ENCODE results near the gene NDUFS3. TPM values are rescaled to one million over a fixed set of nuclear protein-coding genes. Genes with fewer than 3 reads are reported as not detected.
A peak's percentile ranks its signal among the peaks of the same experiment; 100 is the strongest.
"Not testable (repeated sequence)": the region's sequence is repeated elsewhere in the genome, so short reads cannot be mapped to it uniquely, and the experiment has no call there.

The NDUFS3 gene
- total RNA-seq: 63.2 and 69.4 TPM in 2 replicates

DNA sequence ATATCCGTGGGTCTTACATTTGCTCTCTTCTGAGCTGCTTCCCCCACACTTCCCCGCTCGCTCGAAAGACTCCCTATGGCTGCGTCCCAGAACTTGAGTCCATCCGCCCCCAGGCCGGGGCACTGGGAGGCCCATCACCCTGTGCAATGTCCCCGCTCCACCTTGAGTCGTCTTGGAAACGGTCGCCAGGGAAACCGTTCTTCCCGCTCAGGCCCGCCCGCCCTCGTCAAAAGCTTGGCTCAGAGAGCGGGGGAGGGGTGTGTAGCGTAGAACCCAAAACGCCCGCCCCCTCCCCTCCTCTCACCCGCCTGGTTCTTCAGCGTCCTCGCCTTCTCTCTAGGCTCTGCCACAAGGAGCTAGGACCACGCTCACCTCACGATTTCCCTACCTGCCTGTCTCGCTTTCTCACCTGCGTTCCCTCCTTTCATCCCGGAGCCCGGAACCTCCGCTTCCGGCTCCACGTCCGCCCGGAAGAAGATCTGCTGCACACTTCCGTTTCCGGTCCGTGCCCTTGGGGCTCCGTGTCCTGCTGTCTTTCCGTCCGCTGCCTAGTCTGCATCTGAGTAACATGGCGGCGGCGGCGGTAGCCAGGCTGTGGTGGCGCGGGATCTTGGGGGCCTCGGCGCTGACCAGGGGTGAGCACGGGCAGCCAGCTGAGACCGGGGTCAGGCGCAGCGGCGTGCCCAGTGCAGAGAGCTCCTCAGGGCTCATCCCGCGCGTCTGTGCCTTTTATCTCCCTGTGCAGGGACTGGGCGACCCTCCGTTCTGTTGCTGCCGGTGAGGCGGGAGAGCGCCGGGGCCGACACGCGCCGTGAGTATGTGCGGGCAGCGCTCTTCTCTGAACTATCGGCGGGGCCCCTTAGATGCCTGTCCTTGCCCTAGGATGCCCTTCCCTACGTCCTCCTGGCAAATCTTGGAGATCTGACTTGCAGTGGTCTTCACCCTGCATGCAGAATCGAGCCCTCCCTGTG, at the start of gene NDUFS3, which contains the start of gene KBTBD4:
Gene NDUFS3, plus strand, starts transcription at position 551 of the 971 bp plus-strand sequence. Its CDS starts 18 bp downstream, at position 569.
Gene KBTBD4, minus strand, starts transcription at position 447 of the 971 bp plus-strand sequence. Its CDS starts 19 bp downstream, at position 428.
- peak; percentile 89 to 90 for DNase-seq (ENCODE audit: low read depth in 2 of 2)

GRCh38 chr11:47529951-47530350, 48.9 kb upstream of the NDUFS3 start:
- no peak for DNase-seq (ENCODE audit: low read depth in 2 of 2)

- DNase-seq (ENCODE audit: low read depth in 2 of 2): not testable (repeated sequence)
Measured at GRCh38 chr11:47530721-47531120, 48.2 kb upstream of the NDUFS3 start.

GRCh38 chr11:47531666-47532065, 47.2 kb upstream of the NDUFS3 start:
- DNase-seq (ENCODE audit: low read depth in 2 of 2): no peak

DNA sequence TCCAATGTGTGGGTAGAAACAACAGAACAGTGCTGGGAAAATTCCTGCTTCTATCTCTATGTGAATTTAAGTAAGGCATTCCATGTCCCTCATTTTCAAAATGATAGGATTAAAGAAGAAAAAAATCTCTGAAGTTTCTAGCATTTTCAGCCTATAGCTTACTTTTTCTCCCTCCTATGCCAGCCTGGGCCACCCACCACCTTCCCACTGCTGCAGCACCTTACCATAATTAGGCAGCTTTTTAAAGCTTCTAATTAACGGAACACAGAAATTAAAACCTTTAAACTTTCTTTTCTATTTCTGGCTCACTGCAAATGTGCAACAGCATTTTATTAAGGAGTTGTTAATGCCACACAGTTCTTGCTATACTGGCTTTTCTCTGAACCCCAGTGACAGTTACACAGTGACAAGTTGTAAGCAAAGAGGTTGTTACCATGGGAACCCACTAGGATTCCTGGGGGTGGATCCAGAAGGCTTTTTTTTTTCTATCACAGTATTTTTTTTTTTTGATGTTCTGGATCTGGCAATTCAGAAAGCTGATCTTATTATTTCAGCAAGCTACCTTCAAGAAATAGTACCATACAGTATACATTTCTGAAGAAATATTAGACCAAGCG, 46.2 kb upstream of the NDUFS3 start:
- peak in 1 of 2 donors; percentile 58 for DNase-seq (ENCODE audit: low read depth in 2 of 2)

DNA sequence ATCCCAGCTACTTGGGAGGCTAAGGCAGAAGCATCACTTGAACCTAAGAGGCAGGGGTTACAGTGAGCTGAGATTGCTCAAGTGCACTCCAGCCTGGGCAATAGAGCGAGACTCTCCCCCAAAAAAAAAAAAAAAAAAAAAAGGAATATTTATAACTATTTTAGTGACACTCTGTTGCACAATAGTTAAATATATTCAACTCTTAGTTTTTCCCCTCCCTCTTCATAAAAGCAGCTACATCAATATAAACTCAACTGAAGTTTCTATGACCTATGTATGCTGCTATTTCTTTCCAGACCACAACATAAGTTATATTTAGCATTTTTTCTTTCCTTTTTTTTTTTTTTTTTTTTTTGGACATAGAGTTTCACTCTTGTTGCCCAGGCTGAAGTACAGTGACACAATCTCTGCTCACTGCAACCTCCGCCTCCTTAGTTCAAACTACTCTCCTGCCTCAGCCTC, 45.2 kb upstream of the NDUFS3 start:
- DNase-seq (ENCODE audit: low read depth in 2 of 2): no peak

DNA sequence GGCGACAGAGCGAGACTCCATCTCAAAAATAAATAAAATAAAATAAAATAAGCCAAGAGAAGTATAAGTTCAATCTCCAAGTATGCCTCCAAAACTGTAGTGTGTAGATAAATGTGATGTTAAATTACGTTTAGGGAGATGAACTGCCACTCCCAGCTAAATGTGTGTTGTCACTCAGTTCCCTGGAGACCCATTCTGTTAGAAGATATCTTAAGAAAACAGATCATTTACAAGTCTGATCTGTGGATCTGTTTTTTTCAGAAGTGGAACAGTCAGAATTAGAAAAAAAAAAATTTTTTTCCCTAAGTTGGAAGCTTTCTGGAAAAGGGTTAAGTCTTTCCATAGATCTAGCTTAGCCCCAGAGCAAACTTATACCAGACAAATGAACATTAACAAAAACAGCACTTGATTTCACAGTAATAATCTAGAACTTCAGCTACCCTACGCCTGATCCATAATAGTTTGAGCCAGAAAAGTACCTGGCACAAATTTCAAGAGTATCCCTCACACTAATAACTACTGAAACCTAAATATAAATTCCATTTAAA, 44.1 kb upstream of the NDUFS3 start:
- no peak for DNase-seq (ENCODE audit: low read depth in 2 of 2)

- no peak for DNase-seq (ENCODE audit: low read depth in 2 of 2)
Measured at GRCh38 chr11:47536915-47537314, 42.0 kb upstream of the NDUFS3 start.

DNA sequence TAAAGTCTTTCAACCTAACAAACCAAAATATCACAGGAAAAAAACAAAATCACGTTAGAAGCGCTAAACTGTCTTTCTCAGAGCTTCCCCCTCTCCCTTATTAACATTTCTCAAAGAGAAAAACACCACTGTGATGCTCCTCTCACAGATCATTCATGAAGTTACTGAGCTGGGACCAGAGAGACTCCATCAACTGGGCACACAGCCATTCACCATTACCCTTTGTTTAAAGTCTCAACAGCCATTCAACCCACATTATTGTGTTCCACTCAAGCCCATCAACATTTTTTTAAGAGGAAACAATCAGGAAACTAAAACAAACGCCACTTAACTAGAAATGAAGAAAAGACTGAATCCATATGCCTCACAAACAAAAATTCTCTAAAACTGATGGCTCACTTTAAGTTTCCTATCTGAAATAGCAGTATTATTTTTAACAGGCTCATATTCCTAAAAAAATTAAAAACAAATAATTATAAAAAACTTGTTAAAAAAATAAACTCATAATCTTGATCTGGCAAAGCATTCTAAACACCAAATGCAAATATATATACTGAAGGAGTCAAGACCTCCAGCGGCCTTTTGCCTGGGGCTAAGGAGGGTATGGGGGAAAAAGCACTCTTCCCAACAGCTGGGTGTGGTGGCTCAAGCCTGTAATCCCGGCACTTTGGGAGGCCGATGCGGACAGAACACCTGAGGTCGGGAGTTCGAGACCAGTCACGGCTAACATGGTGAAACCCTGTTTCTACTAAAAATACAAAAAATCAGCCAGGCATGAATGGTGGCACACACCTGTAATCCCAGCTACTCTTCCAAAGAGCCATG, 39.9 kb upstream of the NDUFS3 start:
- DNase-seq (ENCODE audit: low read depth in 2 of 2): peak; percentile 73

DNA sequence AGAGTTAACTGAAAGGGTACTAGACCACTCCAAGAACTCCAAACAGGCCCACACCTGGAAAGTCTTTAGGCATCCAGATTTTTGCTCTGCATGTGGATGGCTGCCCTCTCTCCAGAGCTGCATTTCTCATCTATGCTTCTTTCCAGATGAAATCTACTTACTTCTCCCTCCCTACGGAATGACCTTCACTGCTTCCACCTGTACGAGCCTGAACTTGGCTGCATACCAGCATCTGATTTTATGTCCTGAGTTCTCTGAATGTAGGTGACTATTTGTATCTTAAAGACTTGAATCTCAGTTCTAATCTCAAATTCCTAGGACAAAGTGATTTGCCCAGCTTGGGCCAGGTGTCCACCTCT, 39.2 kb upstream of the NDUFS3 start:
- DNase-seq (ENCODE audit: low read depth in 2 of 2): no peak

DNA sequence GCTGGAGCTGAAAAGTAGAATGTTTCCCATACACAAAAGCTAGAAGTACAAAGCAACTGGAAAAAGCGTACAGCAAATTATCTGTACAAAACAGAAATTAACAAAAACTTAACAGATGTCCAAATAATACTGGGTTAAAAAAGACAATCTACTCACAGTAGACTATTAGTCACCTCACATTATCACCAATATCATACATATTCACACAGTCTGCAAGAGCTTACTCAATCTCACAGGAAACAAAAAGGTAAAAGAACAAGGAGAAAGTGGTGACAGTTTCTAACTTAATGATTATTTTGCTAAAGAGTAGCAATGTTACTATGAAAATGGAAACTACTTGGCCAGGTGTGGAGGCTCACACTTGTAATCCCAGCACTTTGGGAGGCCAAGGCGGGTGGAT, 37.8 kb upstream of the NDUFS3 start:
- DNase-seq (ENCODE audit: low read depth in 2 of 2): no peak

DNA sequence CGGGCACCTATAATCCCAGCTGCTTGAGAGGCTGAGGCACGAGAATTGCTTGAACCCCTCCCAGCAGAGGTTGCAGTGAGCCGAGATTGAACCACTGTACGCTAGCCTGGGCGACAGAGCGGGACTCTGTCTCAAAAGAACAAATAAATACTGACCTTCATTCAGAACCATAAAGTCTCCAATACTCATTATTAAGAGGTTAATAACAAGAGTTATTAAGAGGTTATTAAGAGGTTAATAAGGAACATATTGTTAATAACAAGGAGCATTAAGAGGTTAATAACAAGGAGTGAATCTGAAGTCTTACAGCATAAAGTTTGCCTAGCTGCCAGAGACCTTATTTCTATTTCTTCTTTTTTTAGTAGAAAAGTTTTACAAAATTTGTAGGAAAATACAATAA, 33.6 kb upstream of the NDUFS3 start:
- no peak for DNase-seq (ENCODE audit: low read depth in 2 of 2)

DNA sequence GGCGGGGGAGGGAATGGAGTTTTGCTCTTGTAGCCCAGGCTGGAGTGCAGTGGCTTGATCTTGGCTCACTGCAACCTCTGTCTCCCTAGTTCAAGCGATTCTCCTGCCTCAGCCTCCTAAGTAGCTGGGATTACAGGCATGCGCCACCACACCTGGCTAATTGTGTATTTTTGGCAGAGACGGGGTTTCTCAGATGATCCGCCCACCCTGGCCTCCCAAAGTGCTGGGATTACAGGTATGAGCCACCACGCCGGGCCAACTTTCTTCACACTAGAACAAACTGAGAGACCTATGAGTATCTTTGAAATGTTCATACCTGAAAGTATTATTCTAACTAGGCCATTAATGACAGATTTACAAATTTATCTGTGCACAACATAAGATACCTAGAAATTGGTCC, 32.6 kb upstream of the NDUFS3 start:
- not testable (repeated sequence) for DNase-seq (ENCODE audit: low read depth in 2 of 2)

- no peak for DNase-seq (ENCODE audit: low read depth in 2 of 2)
Measured at GRCh38 chr11:47550288-47551047, 28.4 kb upstream of the NDUFS3 start.

GRCh38 chr11:47551086-47551485, 27.8 kb upstream of the NDUFS3 start:
- peak; percentile 44 to 49 for DNase-seq (ENCODE audit: low read depth in 2 of 2)

DNA sequence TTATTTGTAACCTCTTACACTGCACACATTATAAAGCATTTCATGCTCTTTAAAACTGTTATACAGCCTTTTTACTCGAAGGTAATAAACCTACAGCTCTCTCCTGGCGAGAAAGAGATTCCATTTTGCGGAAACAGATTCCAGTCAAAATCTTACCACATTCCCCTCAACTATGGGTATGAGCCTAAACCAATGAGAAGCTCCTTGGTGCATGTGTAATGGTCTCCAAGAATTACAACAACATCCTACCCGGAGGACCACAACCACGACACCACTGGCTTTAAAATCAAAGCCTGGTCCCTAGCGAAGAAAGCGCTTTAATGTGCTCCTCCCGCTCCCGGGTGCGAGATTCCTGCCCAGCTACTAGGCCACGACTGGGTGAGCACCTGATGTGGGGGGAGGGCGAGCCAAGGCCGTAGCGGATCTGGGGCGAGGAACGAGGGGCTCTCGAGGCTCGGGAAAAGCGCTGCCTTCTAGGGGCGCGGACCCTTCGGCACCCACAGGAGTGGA, 26.8 kb upstream of the NDUFS3 start:
- peak; percentile 31 to 43 for DNase-seq (ENCODE audit: low read depth in 2 of 2)

- peak; percentile 92 to 94 for DNase-seq (ENCODE audit: low read depth in 2 of 2)
Measured at GRCh38 chr11:47552566-47553405, 26.1 kb upstream of the NDUFS3 start, which contains the start of gene CELF1. Gene CELF1, minus strand, starts transcription at chr11:47553132. Its CDS starts 53,609 bp downstream, at chr11:47499523.

DNA sequence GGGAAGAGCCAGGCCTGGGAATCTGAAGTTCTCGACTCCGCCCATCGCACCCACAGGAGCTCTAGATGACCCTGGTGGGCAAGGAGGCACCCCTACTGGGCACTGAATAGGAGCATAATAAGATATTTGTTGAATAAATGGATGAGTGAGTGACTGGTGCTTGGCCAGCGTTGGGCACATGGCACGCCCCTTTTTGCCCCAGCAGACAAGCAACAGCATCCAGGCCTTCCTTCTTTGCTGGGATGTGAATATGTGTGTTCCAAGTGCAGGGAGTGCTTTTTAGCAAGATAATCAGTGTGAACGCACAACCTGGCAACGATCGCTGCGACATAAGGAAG, 25.5 kb upstream of the NDUFS3 start:
- peak; percentile 51 to 60 for DNase-seq (ENCODE audit: low read depth in 2 of 2)

GRCh38 chr11:47557004-47557403, 21.9 kb upstream of the NDUFS3 start:
- DNase-seq (ENCODE audit: low read depth in 2 of 2): not testable (repeated sequence)

All from lung microvascular endothelial cell (primary cell).